Forelimb muscle (tissue), 1 donor: Measurements from ENCODE around the gene PCARE. TPM values are rescaled to one million over a fixed set of nuclear protein-coding genes. Genes with fewer than 3 reads are reported as not detected.
"Not testable (repeated sequence)": the region's sequence is repeated elsewhere in the genome, so short reads cannot be mapped to it uniquely, and the experiment has no call there.

Source experiments
- DNase-seq: peaks from one replicate; pipeline ENCODE4 v3.0.0-alpha.2; 2013; ENCODE audit warnings: low read depth
- polyA plus RNA-seq: library from polyadenylated mRNA; unstranded; fragments of 120-200 nt; gene quantifications from one replicate; pipeline ENCODE4 v1.2.1, GENCODE V29; 2013; ENCODE audit not compliant: insufficient read length

PCARE gene
- polyA plus RNA-seq, 1 donor = 0.25 TPM

DNA sequence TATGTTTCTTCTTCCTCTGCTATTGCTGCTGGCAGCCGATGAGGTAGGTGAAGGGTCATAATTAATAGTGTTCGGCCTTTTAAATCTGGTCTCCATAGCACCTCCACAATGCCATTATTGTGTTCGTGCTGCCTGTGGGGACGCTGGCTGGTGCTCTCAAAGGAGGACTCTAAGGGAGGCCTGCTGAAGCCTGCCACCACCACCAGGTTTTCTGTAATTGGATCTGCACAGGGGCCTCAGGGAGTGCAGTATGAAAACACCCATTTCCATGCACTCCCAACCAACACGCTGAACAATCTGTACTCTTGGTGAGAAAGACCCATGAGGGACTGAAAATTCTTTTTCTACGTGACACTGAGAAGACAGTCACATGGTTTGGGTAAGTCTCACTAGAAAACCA, 23.2 kb upstream of the PCARE start:
- DNase-seq = no peak

- DNase-seq = no peak
Measured at GRCh38 chr2:29096969-29097368, 22.6 kb upstream of the PCARE start.

DNA sequence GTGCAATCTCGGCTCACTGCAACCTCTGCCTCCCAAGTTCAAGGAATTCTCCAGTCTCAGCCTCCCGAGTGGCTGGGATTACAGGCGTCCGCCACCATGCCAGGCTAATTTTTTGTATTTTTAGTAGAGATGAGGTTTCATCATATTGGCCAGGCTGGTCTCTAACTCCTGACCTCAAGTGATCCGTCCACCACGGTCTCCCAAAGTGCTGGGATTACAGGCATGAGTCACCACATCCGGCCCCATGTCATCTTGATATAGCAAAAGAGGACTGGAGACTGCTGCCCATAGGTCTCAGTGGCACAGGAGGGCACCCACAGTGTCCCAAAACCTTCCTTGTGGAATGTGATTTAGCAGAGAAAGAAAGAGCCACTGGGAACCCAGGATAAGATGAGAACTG, 16.0 kb upstream of the PCARE start:
- DNase-seq = not testable (repeated sequence)

- DNase-seq = no peak
Measured at GRCh38 chr2:29084554-29084953, 10.2 kb upstream of the PCARE start.

DNA sequence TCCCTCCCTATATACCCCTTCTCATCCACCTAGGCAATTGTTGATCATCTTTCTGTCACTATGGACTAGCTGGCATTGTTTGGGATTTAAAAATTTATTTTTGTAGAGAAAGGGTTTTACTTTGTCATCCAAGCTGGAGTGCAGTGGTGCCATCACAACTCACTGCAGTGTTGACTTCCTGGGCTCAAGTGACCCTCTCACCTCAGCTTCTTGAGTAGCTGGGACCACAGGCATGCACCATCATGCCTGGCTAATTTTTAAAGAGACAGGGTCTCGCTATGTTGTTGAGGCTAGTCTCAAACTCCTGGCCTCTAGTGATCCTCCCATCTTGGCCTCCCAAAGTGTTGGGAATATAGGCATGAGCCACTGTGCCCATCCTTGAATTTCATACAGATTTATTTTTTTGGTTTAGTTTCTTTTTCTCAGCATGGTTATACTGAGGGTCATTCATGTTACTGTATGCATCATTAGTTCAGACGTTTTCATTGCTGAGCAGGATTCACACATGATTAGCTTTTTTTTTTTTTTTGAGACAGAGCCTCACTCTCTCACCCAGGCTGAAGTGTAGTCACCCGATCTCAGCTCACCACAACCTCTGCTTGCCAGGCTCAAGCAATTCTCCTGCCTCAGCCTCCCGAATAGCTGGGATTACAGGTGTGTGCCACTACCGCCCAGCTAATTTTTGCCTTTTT, 8.6 kb upstream of the PCARE start:
- no peak for DNase-seq

DNA sequence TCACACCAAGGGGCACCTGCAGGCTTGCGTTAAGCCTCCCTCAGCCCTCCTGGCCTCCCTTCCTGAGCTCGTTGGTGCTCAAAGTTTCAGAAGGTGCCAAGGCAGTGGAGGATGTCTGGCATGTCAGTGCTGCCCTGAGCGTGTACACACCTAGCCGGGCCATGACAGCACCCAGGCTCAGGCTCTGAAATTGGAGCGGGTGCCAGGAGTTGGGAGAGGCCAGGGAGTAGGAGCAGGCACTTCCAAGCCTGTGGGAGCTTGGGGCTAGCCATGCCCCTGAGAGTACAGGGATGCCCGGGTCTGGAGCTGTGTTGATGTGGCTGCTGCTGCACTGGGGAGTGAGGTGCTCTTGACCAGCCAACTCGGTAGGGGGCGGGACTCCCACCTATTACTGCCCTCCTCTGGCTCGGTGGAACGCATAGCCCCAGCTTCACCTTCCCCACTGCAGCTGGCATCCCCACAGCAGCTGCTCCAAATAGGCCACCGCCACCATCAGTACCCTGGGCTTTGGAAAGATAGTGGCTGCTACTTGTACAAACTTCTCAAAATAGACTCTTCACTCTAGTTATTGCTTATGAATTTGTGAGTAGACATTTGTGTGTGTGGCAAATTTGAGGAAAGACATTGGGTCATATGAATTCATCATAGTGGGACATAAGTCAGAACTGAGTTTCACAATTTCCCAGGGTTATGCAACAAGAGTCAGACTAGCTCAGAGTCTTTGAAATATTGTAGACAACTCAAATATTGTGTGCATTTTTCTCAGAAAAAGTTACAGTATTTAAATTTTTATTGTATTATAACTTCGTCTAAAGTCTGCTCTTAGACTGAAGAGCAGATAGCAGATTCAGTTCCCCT, 6.8 kb upstream of the PCARE start:
- no peak for DNase-seq

DNA sequence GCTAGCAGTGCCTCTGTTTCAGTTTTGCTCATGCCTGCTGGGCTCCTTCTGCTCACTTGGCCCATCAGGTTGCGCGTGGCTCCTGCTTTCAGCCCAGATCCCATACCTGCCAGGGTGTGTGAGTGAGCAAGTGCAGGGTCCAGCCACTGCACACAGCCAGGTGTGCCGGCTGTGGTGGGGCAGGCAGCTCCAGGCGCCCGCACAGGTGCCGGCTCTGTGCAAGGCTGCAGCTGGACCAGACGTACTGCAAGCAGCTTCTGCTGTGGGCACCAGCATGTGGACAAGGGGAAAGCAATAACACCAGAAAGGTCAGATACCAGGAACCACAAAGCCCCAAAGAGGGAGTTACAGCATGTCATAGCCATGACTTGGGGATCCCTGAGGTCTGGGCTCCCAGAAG, 5.6 kb upstream of the PCARE start:
- no peak for DNase-seq

DNA sequence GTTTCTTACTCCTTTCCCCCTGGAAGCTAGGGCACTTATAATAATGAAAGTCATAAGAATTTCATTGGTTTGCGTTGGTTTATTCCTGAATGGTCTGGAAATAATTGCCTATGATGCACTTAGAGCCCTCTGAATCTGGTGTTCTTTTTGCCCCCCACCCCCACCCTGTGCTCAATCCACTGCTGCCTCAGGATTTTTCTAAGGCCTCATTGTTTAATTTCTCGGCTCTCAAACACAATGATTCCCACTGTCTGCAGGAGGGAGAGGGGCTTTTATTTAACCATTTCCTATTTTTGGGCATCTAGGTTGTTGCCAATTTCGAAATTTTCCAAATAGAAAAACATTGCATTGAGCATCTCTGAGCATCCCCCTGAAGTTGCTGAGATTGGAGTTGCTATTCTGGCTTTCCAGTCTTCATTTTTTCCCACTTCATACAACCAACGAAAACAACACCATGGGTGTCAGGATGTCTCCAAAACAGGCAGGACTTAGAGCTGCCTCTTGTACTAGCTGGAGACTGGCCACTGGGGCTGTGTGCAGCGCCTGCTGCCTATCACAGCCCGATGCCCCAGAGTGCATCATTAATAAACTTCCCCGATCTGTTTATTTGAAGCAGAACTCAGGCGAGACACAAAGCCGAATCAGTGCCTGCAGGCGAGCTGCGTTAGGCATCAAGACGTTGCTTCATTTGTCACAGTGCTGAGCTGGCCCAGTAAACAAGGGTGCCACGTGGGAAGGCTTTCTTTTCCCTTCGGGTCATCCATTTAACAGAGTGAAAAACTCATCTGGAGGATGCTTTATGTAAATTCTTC, 1.8 kb upstream of the PCARE start:
- DNase-seq = no peak

- no peak for DNase-seq
Measured at GRCh38 chr2:29073933-29074332, 390 bp downstream of the PCARE start.

GRCh38 chr2:29072971-29073725, 1.2 kb downstream of the PCARE start:
- no peak for DNase-seq

DNA sequence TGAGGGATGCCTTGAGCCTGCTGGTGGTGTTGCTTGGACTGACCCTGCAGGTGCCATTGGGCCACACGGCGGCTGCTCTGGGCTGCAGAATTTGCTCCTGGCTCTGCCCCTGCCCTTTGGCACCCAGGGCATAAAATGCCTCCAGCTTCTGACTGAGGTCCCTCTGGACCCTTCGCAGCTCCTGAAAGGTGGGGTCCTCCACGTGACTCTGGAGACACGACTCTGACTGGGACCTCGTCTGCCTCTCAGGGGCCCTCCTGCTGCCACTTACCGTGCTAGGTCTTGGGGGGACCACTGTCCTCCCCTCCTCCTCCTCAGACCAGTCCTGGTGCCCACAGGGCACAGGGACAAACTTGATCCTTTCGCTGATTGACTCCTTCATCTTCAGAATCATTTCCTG, 2.1 kb downstream of the PCARE start:
- no peak for DNase-seq

- DNase-seq = no peak
Measured at GRCh38 chr2:29071032-29071975, 3.0 kb downstream of the PCARE start.

DNA sequence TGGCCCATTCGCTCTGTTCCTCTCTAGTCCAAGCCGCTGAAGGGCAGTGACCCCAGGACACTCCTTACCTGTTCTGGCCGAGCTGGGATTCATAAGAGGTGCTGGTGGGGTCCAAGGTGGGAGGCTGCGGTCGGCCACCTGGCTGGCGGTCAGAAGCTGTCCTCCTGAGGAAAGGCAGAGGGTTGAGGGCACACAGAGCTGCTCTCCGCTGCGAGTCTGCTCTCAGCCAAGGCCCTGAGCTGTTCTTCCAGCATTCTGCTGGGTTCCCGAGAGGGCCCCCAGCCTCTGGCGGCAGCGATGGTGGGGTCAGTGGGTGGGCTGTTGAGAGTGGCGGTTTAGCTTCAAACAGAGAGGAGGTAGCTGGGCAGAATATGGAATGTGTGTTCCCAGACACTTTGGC, 3.8 kb downstream of the PCARE start:
- no peak for DNase-seq

GRCh38 chr2:29068513-29068912, 5.8 kb downstream of the PCARE start:
- no peak for DNase-seq

GRCh38 chr2:29066997-29067605, 7.2 kb downstream of the PCARE start:
- no peak for DNase-seq

DNA sequence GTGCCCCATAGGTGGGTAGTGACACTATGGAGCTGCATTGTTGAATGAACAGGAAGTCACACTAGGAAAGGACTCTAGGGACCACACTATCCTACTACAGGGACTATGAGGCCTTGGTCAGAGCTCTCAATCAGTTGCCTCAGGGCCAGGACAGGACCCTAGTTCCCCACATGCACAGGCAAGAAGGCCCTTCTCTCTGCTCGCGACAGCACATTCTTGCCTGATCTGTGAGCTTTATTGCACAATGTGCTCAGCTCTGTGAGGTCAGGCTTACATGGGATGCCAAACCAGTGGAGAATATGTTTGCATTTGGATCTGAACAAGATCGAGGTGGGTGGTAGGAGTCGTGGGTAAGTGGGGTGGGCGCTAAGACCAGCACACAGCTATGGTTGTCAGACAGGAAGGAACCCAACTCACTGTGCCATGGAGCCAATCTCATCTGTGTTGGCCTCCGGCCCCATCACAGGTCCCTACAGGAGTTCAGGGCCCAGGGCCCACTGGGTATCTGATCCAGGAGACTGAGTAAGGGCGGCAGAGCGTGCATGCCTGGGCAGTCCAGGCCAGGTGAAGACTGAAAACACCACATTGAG, 8.0 kb downstream of the PCARE start:
- no peak for DNase-seq

DNA sequence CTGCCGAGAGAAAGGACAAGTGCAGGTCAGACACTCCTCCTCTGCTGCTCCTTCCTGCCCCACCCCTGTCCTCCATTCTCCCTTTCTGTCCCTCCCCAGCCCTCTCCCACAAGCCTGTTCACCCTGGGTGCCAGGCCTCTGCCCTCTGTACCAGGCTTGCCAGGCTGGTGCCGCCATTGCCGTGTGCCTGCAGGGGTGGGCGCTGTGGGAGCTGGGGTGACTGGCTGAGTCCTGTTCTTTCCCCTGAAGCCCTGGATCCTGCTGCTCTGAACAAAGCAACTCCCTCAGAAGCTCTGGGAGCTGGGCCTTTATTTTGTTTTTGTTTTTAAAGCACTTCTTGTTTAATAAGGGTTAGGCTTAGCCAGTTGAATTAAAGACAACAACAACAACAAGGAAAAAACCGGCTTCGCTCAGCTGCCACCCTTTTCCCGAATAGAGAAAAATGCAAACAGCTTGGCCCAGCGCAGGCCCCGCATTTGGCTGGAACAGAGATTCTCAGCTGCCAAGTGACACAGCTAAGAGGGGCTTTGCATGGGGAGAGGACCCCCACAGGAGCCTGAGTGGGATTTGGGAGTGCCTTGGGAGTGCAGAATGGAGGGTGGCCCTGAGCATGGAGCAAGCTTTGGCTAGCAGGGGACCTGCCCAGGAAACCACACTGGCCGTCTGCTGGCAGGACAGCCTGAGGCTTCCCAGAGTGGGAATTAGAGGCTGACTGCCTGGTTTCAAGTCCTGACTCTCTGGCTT, 9.1 kb downstream of the PCARE start:
- DNase-seq = no peak

- no peak for DNase-seq
Measured at GRCh38 chr2:29064746-29065067, 9.6 kb downstream of the PCARE start.

GRCh38 chr2:29064346-29064715, 10.0 kb downstream of the PCARE start:
- DNase-seq = no peak
